Duodenal mucosa (tissue), 2 donors: ENCODE data around the gene HEXIM2.

Experiments used
- H3K27ac ChIP-seq: one replicate; pipeline ENCODE4 v1.7.0; 2013; ENCODE audit warnings: low read depth, low read length
- H3K27me3 ChIP-seq, 2 donors: one replicate each; pipeline ENCODE4 v1.7.0; 2013; ENCODE audit warnings: low read length in 2 of 2, control low read depth in 1 of 2; ENCODE audit not compliant: insufficient read depth in 2 of 2, control insufficient read depth in 1 of 2
- H3K36me3 ChIP-seq, 2 donors: one replicate each; pipeline ENCODE4 v1.7.0; 2013; ENCODE audit warnings: low read length in 2 of 2, control low read depth in 1 of 2; ENCODE audit not compliant: insufficient read depth in 2 of 2, control insufficient read depth in 1 of 2
- H3K4me1 ChIP-seq, 2 donors: one replicate each; pipeline ENCODE4 v1.7.0; 2013; ENCODE audit warnings: low read length in 2 of 2, control low read depth in 1 of 2; ENCODE audit not compliant: insufficient read depth in 2 of 2, control insufficient read depth in 1 of 2
- H3K4me3 ChIP-seq, 2 donors: one replicate each; pipeline ENCODE4 v1.7.0; 2013; ENCODE audit warnings: low read length in 2 of 2, low read depth in 1 of 2
- H3K9ac ChIP-seq, 2 donors: one replicate each; pipeline ENCODE4 v1.7.0; 2013; ENCODE audit warnings: low read length in 2 of 2, low read depth in 1 of 2
- H3K9me3 ChIP-seq, 2 donors: one replicate each; pipeline ENCODE4 v1.7.0; 2013; ENCODE audit warnings: low read length in 2 of 2, control low read depth in 1 of 2; ENCODE audit not compliant: control insufficient read depth in 1 of 2

The HEXIM2 gene

GRCh38 chr17:45149669-45150664, 11.7 kb upstream of the HEXIM2 start:
- Histone ChIP-seq H3K9me3 (no peaks in the 10 kb centered on the region), H3K36me3 (no peaks in the 10 kb centered on the region), H3K4me3 (peak overlapping the region; percentile 82 to 97), H3K27me3 (no peaks in the 10 kb centered on the region), H3K9ac (peak overlapping the region; percentile 86 to 96), H3K27ac (peak overlapping the region; percentile 89), H3K4me1 (peaks cover 32 to 34% of the 10 kb centered on the region in 2 donors)

- H3K27ac ChIP-seq, result no peak overlapping the region
- H3K36me3 ChIP-seq, result no peaks in the 10 kb centered on the region
- peak overlapping the region; percentile 16 to 52 for H3K9ac ChIP-seq
- H3K9me3 ChIP-seq, result no peaks in the 10 kb centered on the region
- no peaks in the 10 kb centered on the region for H3K27me3 ChIP-seq
- peaks cover 24 to 29% of the 10 kb centered on the region in 2 donors for H3K4me1 ChIP-seq
- peak overlapping the region; percentile 82 to 97 for H3K4me3 ChIP-seq
These were observed 10.5 kb upstream of the HEXIM2 start for GRCh38 chr17:45150911-45151809.

- peaks cover 31 to 34% of the 10 kb centered on the region in 2 donors for H3K4me1 ChIP-seq
- H3K4me3 ChIP-seq, result no peak overlapping the region
- no peaks in the 10 kb centered on the region for H3K27me3 ChIP-seq
- no peak overlapping the region for H3K27ac ChIP-seq
- no peaks in the 10 kb centered on the region for H3K36me3 ChIP-seq
- H3K9me3 ChIP-seq, result no peaks in the 10 kb centered on the region
- no peak overlapping the region for H3K9ac ChIP-seq
These were observed 6.6 kb upstream of the HEXIM2 start for GRCh38 chr17:45155029-45155428.

- H3K4me3 ChIP-seq, result no peak overlapping the region
- H3K4me1 ChIP-seq, result peaks cover 32 to 36% of the 10 kb centered on the region in 2 donors
- no peak overlapping the region for H3K27ac ChIP-seq
- no peaks in the 10 kb centered on the region for H3K27me3 ChIP-seq
- H3K36me3 ChIP-seq, result no peaks in the 10 kb centered on the region
- H3K9me3 ChIP-seq, result no peaks in the 10 kb centered on the region
- H3K9ac ChIP-seq, result no peak overlapping the region
These were observed 6.2 kb upstream of the HEXIM2 start for GRCh38 chr17:45155483-45155882.

GRCh38 chr17:45156242-45156641, 5.4 kb upstream of the HEXIM2 start:
- Histone ChIP-seq H3K27me3 (no peaks in the 10 kb centered on the region), H3K36me3 (no peaks in the 10 kb centered on the region), H3K9ac (no peak overlapping the region), H3K4me1 (peaks cover 25 to 28% of the 10 kb centered on the region in 2 donors), H3K4me3 (no peak overlapping the region), H3K9me3 (peaks cover 0 to 2% of the 10 kb centered on the region in 2 donors), H3K27ac (no peak overlapping the region)

GRCh38 chr17:45160447-45161287, 1.0 kb upstream of the HEXIM2 start:
- Histone ChIP-seq H3K4me1 (peaks cover 30 to 31% of the 10 kb centered on the region in 2 donors), H3K27ac (peak overlapping the region; percentile 98), H3K9me3 (peaks cover 0 to 2% of the 10 kb centered on the region in 2 donors), H3K27me3 (no peaks in the 10 kb centered on the region), H3K36me3 (peaks cover 0 to 3% of the 10 kb centered on the region in 2 donors), H3K9ac (peak overlapping the region; percentile 92 to 99), H3K4me3 (peak overlapping the region; percentile 71 to 100)

GRCh38 chr17:45162025-45162687, 481 bp downstream of the HEXIM2 start:
- H3K27ac ChIP-seq, result no peak overlapping the region
- peaks cover 0 to 3% of the 10 kb centered on the region in 2 donors for H3K36me3 ChIP-seq
- H3K9me3 ChIP-seq, result peaks cover 0 to 2% of the 10 kb centered on the region in 2 donors
- no peaks in the 10 kb centered on the region for H3K27me3 ChIP-seq
- peaks cover 30 to 31% of the 10 kb centered on the region in 2 donors for H3K4me1 ChIP-seq
- H3K9ac ChIP-seq, result peak overlapping the region; percentile 22 to 92
- peak overlapping the region; percentile 75 to 100 for H3K4me3 ChIP-seq

- Histone ChIP-seq H3K9ac (no peak overlapping the region), H3K36me3 (peaks cover 0 to 3% of the 10 kb centered on the region in 2 donors), H3K9me3 (peaks cover 0 to 2% of the 10 kb centered on the region in 2 donors), H3K4me3 (no peak overlapping the region), H3K4me1 (peaks cover 13 to 15% of the 10 kb centered on the region in 2 donors), H3K27ac (no peak overlapping the region), H3K27me3 (no peaks in the 10 kb centered on the region)
These were observed 3.1 kb downstream of the HEXIM2 start for GRCh38 chr17:45164734-45165269.
